WTC11 (cell line): ENCODE measurements around the gene TBC1D14. TPM values are rescaled to one million over a fixed set of nuclear protein-coding genes. Genes with fewer than 3 reads are reported as not detected.
A peak's percentile ranks its signal among the peaks of the same experiment; 100 is the strongest.

Experiments used
- ATAC-seq: fragments of 200-7000 bp; cut with Tn5 transposase; 2 replicates; pipeline ENCODE4 v1.10.0; 2021; ENCODE audit warnings: mild to moderate bottlenecking, moderate library complexity
- CTCF ChIA-PET: fragments of 300-600 bp; sonication (Branson Sonifier 250); formaldehyde crosslinking; loops from one replicate; lab custom pipeline; 2021; ENCODE audit warnings: antibody characterized with exemption; lab: Charles Lee
- POLR2A ChIA-PET: fragments of 350-600 bp; sonication (Branson Sonifier 250); formaldehyde crosslinking; loops from one replicate; lab custom pipeline; 2021; ENCODE audit warnings: antibody characterized with exemption; lab: Charles Lee
- DNase-seq: peaks from one replicate; pipeline ENCODE4 v3.0.0; 2021; ENCODE audit warnings: low spot score
- H3K27ac Mint-ChIP-seq: 2 replicates; pipeline ENCODE4 v1.8.0; 2021; ENCODE audit warnings: mixed read lengths
- H3K27me3 Mint-ChIP-seq: 2 replicates; pipeline ENCODE4 v1.8.0; 2021; ENCODE audit warnings: low read depth, mild to moderate bottlenecking, moderate library complexity, mixed read lengths
- H3K36me3 Mint-ChIP-seq: 2 replicates; pipeline ENCODE4 v1.8.0; 2021; ENCODE audit warnings: mixed read lengths
- H3K4me1 Mint-ChIP-seq: 2 replicates; pipeline ENCODE4 v1.8.0; 2022; ENCODE audit warnings: mixed read lengths
- H3K4me3 Mint-ChIP-seq: 2 replicates; pipeline ENCODE4 v1.8.0; 2021; ENCODE audit warnings: mild to moderate bottlenecking, moderate library complexity, mixed read lengths
- H3K9me3 Mint-ChIP-seq: 2 replicates; pipeline ENCODE4 v1.8.0; 2021; ENCODE audit warnings: mixed read lengths
- CBFB ChIP-seq: sonication (generic); formaldehyde crosslinking; IDR thresholded peaks from 2 replicates; pipeline ENCODE4 v1.8.1; 2022; ENCODE audit warnings: mild to moderate bottlenecking, low read depth, missing genetic modification reagents
- EMX1 ChIP-seq: fragments of 250-450 bp; sonication (Bioruptor Pico); IDR thresholded peaks from 2 replicates; pipeline ENCODE4 v1.8.0; 2021; ENCODE audit warnings: mild to moderate bottlenecking
- ERG ChIP-seq: fragments of 250-450 bp; sonication (Bioruptor Pico); IDR thresholded peaks from 2 replicates; pipeline ENCODE4 v1.8.0; 2021; ENCODE audit warnings: mild to moderate bottlenecking
- ETV6 ChIP-seq: sonication (generic); formaldehyde crosslinking; IDR thresholded peaks from 2 replicates; pipeline ENCODE4 v1.8.1; 2022; ENCODE audit warnings: mild to moderate bottlenecking, missing genetic modification reagents
- GRHL2 ChIP-seq: fragments of 250-450 bp; sonication (Bioruptor Pico); IDR thresholded peaks from 2 replicates; pipeline ENCODE4 v1.8.0; 2022; ENCODE audit warnings: mild to moderate bottlenecking, moderate library complexity; ENCODE audit not compliant: insufficient replicate concordance, severe bottlenecking
- HMGA2 ChIP-seq: fragments of 250-450 bp; sonication (Bioruptor Pico); IDR thresholded peaks from 2 replicates; pipeline ENCODE4 v1.4.0; 2021; ENCODE audit warnings: mild to moderate bottlenecking, moderate library complexity
- JUN ChIP-seq: sonication (generic); formaldehyde crosslinking; IDR thresholded peaks from 2 replicates; pipeline ENCODE4 v1.8.0; 2023; ENCODE audit warnings: mild to moderate bottlenecking, missing genetic modification reagents
- MLX ChIP-seq: sonication (generic); formaldehyde crosslinking; IDR thresholded peaks from 2 replicates; pipeline ENCODE4 v1.8.1; 2023; ENCODE audit warnings: mild to moderate bottlenecking, missing genetic modification reagents, moderate library complexity
- MYBL2 ChIP-seq: sonication (generic); formaldehyde crosslinking; IDR thresholded peaks from 2 replicates; pipeline ENCODE4 v1.8.1; 2023; ENCODE audit warnings: mild to moderate bottlenecking, moderate library complexity, missing genetic modification reagents
- NFATC4 ChIP-seq: fragments of 250-450 bp; sonication (Bioruptor Pico); IDR thresholded peaks from 2 replicates; pipeline ENCODE4 v1.9.0; 2021; ENCODE audit warnings: mild to moderate bottlenecking
- NFYB ChIP-seq: sonication (generic); formaldehyde crosslinking; conservative IDR thresholded peaks from 2 replicates; pipeline ENCODE4 v1.8.0; 2022; ENCODE audit warnings: low read depth, missing genetic modification reagents
- OVOL2 ChIP-seq: fragments of 250-450 bp; sonication (Bioruptor Pico); IDR thresholded peaks from 2 replicates; pipeline ENCODE4 v1.9.0; 2021; ENCODE audit warnings: mild to moderate bottlenecking, borderline replicate concordance
- PRRX2 ChIP-seq: fragments of 250-450 bp; sonication (Bioruptor Pico); IDR thresholded peaks from 2 replicates; pipeline ENCODE4 v1.8.0; 2021; ENCODE audit warnings: mild to moderate bottlenecking
- SMAD4 ChIP-seq: sonication (generic); formaldehyde crosslinking; IDR thresholded peaks from 2 replicates; pipeline ENCODE4 v1.8.0; 2022; ENCODE audit warnings: mild to moderate bottlenecking, missing genetic modification reagents
- ZNF671 ChIP-seq: fragments of 250-450 bp; sonication (Bioruptor Pico); IDR thresholded peaks from 2 replicates; pipeline ENCODE4 v1.8.0; 2021; ENCODE audit warnings: mild to moderate bottlenecking
- total RNA-seq: library from RNA; stranded (reverse); gene quantifications from 3 replicates; pipeline ENCODE4 v1.2.3, GENCODE V29; 2021
- TF ChIP-seq, protein P1 (sequence below): sonication (generic); formaldehyde crosslinking; IDR thresholded peaks from 2 replicates; pipeline ENCODE4 v1.8.0; 2022; ENCODE audit warnings: mild to moderate bottlenecking, missing genetic modification reagents
- TF ChIP-seq, protein P2 (sequence below): sonication (generic); formaldehyde crosslinking; IDR thresholded peaks from 2 replicates; pipeline ENCODE4 v1.8.1; 2022; ENCODE audit warnings: low read depth, missing genetic modification reagents, borderline replicate concordance
- TF ChIP-seq, protein P3 (sequence below): sonication (generic); formaldehyde crosslinking; IDR thresholded peaks from 2 replicates; pipeline ENCODE4 v1.8.1; 2023; ENCODE audit warnings: mild to moderate bottlenecking, missing genetic modification reagents, borderline replicate concordance
- TF ChIP-seq, protein P4 (sequence below): sonication (generic); formaldehyde crosslinking; IDR thresholded peaks from 2 replicates; pipeline ENCODE4 v1.8.0; 2022; ENCODE audit warnings: mild to moderate bottlenecking, missing genetic modification reagents

Gene TBC1D14
- total RNA-seq, 1 experiment from 2014 or later, result 45.1 TPM

- TF ChIP-seq NFATC4 (CRISPR knock-in tag), result no peak
These were observed 55.7 kb downstream of the TBC1D14 start (continued) for GRCh38 chr4:6965329-6965728.

DNA sequence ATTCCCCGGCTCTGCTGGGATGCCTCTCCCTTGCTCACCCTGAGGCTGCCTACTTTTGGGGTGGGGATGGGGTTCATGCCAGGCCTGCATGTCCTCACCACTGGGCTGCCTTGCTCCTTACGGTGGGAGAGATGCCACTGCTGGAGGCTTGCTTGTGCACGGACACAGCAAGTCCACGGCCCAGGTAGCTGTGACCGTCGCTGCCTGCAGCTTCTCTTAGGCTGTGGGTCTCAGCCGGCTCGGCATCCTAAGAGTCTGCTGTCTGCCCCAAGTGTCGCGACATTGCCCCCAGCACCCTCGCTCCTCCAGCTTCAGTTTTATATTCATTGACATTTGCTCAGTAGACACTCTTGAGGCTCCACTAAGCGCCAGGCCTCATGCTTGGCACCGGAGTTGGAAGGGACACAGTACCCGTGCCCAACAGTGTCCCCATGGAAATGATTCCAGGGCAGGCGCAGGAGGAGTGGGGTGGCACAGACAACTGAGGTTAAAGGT is 58.3 kb downstream of the TBC1D14 start:
- Mint-ChIP-seq H3K4me1 (peaks cover 28% of the 10 kb centered on the region), H3K27ac (peak overlapping the region; percentile 50; the same call in 1 of the 2 replicates), H3K4me3 (no peak overlapping the region), H3K9me3 (no peaks in the 10 kb centered on the region), H3K27me3 (no peaks in the 10 kb centered on the region)
- ATAC-seq (no peak), DNase-seq (no peak)
- CTCF ChIA-PET, result no interaction called here
- POLR2A ChIA-PET, result no interaction called here
- no peak for TF ChIP-seq GRHL2 (CRISPR knock-in tag)
- TF ChIP-seq OVOL2 (CRISPR knock-in tag), result no peak
- no peak for TF ChIP-seq NFATC4 (CRISPR knock-in tag)
- no peak for TF ChIP-seq MYBL2
- TF ChIP-seq EMX1, result no peak
- TF ChIP-seq NFYB (CRISPR knock-in tag), result no peak
- TF ChIP-seq PRRX2 (CRISPR knock-in tag), result no peak
- TF ChIP-seq, protein P1, sequence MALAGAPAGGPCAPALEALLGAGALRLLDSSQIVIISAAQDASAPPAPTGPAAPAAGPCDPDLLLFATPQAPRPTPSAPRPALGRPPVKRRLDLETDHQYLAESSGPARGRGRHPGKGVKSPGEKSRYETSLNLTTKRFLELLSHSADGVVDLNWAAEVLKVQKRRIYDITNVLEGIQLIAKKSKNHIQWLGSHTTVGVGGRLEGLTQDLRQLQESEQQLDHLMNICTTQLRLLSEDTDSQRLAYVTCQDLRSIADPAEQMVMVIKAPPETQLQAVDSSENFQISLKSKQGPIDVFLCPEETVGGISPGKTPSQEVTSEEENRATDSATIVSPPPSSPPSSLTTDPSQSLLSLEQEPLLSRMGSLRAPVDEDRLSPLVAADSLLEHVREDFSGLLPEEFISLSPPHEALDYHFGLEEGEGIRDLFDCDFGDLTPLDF (CRISPR knock-in tag), result no peak
- no peak for TF ChIP-seq SMAD4 (CRISPR knock-in tag)
- TF ChIP-seq ERG, result no peak
- TF ChIP-seq, protein P2, sequence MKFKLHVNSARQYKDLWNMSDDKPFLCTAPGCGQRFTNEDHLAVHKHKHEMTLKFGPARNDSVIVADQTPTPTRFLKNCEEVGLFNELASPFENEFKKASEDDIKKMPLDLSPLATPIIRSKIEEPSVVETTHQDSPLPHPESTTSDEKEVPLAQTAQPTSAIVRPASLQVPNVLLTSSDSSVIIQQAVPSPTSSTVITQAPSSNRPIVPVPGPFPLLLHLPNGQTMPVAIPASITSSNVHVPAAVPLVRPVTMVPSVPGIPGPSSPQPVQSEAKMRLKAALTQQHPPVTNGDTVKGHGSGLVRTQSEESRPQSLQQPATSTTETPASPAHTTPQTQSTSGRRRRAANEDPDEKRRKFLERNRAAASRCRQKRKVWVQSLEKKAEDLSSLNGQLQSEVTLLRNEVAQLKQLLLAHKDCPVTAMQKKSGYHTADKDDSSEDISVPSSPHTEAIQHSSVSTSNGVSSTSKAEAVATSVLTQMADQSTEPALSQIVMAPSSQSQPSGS (CRISPR knock-in tag), result no peak
- TF ChIP-seq, protein P3, sequence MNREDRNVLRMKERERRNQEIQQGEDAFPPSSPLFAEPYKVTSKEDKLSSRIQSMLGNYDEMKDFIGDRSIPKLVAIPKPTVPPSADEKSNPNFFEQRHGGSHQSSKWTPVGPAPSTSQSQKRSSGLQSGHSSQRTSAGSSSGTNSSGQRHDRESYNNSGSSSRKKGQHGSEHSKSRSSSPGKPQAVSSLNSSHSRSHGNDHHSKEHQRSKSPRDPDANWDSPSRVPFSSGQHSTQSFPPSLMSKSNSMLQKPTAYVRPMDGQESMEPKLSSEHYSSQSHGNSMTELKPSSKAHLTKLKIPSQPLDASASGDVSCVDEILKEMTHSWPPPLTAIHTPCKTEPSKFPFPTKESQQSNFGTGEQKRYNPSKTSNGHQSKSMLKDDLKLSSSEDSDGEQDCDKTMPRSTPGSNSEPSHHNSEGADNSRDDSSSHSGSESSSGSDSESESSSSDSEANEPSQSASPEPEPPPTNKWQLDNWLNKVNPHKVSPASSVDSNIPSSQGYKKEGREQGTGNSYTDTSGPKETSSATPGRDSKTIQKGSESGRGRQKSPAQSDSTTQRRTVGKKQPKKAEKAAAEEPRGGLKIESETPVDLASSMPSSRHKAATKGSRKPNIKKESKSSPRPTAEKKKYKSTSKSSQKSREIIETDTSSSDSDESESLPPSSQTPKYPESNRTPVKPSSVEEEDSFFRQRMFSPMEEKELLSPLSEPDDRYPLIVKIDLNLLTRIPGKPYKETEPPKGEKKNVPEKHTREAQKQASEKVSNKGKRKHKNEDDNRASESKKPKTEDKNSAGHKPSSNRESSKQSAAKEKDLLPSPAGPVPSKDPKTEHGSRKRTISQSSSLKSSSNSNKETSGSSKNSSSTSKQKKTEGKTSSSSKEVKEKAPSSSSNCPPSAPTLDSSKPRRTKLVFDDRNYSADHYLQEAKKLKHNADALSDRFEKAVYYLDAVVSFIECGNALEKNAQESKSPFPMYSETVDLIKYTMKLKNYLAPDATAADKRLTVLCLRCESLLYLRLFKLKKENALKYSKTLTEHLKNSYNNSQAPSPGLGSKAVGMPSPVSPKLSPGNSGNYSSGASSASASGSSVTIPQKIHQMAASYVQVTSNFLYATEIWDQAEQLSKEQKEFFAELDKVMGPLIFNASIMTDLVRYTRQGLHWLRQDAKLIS, result no peak
- TF ChIP-seq MLX (CRISPR knock-in tag), result no peak
- TF ChIP-seq, protein P4, sequence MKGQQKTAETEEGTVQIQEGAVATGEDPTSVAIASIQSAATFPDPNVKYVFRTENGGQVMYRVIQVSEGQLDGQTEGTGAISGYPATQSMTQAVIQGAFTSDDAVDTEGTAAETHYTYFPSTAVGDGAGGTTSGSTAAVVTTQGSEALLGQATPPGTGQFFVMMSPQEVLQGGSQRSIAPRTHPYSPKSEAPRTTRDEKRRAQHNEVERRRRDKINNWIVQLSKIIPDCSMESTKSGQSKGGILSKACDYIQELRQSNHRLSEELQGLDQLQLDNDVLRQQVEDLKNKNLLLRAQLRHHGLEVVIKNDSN, result no peak
- no peak for TF ChIP-seq ZNF671 (CRISPR knock-in tag)
- TF ChIP-seq CBFB (CRISPR knock-in tag), result no peak
- no peak for TF ChIP-seq JUN
- no peak for TF ChIP-seq HMGA2 (CRISPR knock-in tag)
- TF ChIP-seq ETV6 (CRISPR knock-in tag), result no peak
- TF ChIP-seq, all 79 proteins: peak for 0
- peaks cover 15% of the 10 kb centered on the region; the same call in 1 of the 2 replicates for H3K36me3 Mint-ChIP-seq
